ENCODE data around the gene TMEM186.

DNA sequence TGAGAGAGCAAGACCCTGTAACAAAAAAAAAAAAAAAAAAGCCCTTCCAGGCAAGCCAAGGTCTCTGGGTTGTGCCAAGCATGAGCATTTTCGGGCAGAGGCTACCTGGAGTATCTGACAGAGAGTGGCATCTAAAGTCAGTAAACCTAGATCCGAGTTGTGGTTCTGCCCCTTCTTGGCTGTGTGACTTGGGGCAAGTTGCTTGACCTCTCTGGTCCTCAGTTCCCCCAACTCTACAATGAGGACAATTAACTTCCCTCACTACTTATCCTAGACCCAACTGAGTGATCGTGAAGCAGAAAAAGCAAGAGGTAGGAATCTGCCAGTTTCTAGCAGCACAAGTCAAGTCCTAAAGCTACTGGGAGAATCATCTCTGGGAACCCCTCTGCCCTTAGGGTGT lies 34.4 kb downstream of the TMEM186 start:
- TF ChIP-seq, protein P1, sequence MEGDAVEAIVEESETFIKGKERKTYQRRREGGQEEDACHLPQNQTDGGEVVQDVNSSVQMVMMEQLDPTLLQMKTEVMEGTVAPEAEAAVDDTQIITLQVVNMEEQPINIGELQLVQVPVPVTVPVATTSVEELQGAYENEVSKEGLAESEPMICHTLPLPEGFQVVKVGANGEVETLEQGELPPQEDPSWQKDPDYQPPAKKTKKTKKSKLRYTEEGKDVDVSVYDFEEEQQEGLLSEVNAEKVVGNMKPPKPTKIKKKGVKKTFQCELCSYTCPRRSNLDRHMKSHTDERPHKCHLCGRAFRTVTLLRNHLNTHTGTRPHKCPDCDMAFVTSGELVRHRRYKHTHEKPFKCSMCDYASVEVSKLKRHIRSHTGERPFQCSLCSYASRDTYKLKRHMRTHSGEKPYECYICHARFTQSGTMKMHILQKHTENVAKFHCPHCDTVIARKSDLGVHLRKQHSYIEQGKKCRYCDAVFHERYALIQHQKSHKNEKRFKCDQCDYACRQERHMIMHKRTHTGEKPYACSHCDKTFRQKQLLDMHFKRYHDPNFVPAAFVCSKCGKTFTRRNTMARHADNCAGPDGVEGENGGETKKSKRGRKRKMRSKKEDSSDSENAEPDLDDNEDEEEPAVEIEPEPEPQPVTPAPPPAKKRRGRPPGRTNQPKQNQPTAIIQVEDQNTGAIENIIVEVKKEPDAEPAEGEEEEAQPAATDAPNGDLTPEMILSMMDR (IDR thresholded peaks at IDR 0.05) = no peak
- TF ChIP-seq POLR2A (IDR thresholded peaks at IDR 0.05) = no peak

Measured in adrenal gland (tissue), 5 donors.